Measurements from ENCODE around the gene LDB3. TPM values are rescaled to one million over a fixed set of nuclear protein-coding genes. Genes with fewer than 3 reads are reported as not detected.

The LDB3 gene
- total and polyA plus RNA-seq, 9 of the 15 experiments (the other 6 are each of a cell fraction or from before 2014, with no cell fraction given) = 0.03 TPM; not detected in 8

GRCh38 chr10:86657396-86658011 lies 10.8 kb upstream of the LDB3 start:
- BruUV-seq (replicated peaks) = no TSS peak
- H3K4me2 ChIP-seq (ENCODE audit: insufficient read depth, low read length) = no peak overlapping the region

More at GRCh38 chr10:86657396-86658011, 10.8 kb upstream of the LDB3 start:
- Histone ChIP-seq H3K9me1 (ENCODE audit: control insufficient read depth, insufficient read depth, low read length) (no peaks in the 10 kb centered on the region), H3K4me3 (no peak overlapping the region), H3K9ac (ENCODE audit: insufficient read depth in 1 of 2, low read depth in 2 of 2, low read length in 2 of 2) (no peak overlapping the region), H3K36me3 (ENCODE audit: control insufficient read depth, insufficient read depth, low read length) (no peaks in the 10 kb centered on the region), H3K79me2 (ENCODE audit: control insufficient read depth, insufficient read depth, low read length) (no peaks in the 10 kb centered on the region), H3K4me1 (replicated peaks in 1 of 2; ENCODE audit: control insufficient read depth in 2 of 2, insufficient read depth in 2 of 2, low read length in 2 of 2) (peaks cover 0 to 4% of the 10 kb centered on the region in 2 experiments; a peak in 2 of 5 replicates), H3K27ac (ENCODE audit: extremely low read depth, low read depth, low read length) (no peak overlapping the region), H3K9me3 (replicated peaks; ENCODE audit: control insufficient read depth, insufficient read depth, low read depth, low read length) (no peaks in the 10 kb centered on the region), H4K20me1 (replicated peaks; ENCODE audit: control insufficient read depth, insufficient read depth, low read length) (no peaks in the 10 kb centered on the region), H3K27me3 (ENCODE audit: control insufficient read depth in 2 of 2, insufficient read depth in 2 of 2, low read length in 2 of 2) (peaks cover 8 to 85% of the 10 kb centered on the region in 2 experiments; a peak in 4 of 5 replicates), H2AFZ (ENCODE audit: low read depth, low read length) (no peak overlapping the region)
- in situ Hi-C loops (cut with MboI) (no loop called here), intact Hi-C loops (cut with micrococcal nuclease) (no loop called here)
- no peak for TF ChIP-seq TBL1XR1 (IDR thresholded peaks at IDR 0.05; ENCODE audit: low read length in 2 of 2)
- TF ChIP-seq NFATC3 (IDR thresholded peaks at IDR 0.05) = no peak
- no peak for TF ChIP-seq ZNF140 (CRISPR knock-in tag; IDR thresholded peaks at IDR 0.05)
- no peak for TF ChIP-seq EZH2 (IDR thresholded peaks at IDR 0.05; ENCODE audit: borderline replicate concordance, low read depth, low read length)
- TF ChIP-seq MAFK (IDR thresholded peaks at IDR 0.05; ENCODE audit: low read length) = no peak
- TF ChIP-seq HCFC1 (IDR thresholded peaks at IDR 0.05; ENCODE audit: low read depth, low read length) = no peak
- TF ChIP-seq HEY1 (CRISPR knock-in tag; IDR thresholded peaks at IDR 0.05; ENCODE audit: borderline replicate concordance) = no peak
- no peak for TF ChIP-seq ZFPM2 (CRISPR knock-in tag; IDR thresholded peaks at IDR 0.05)
- TF ChIP-seq SRSF7 (optimal IDR thresholded peaks at IDR 0.05; ENCODE audit: low read depth, low read length) = no peak
- TF ChIP-seq NFRKB (IDR thresholded peaks at IDR 0.05; ENCODE audit: low read depth) = no peak
- TF ChIP-seq ZNF280A (IDR thresholded peaks at IDR 0.05; ENCODE audit: low read depth, partially characterized antibody) = no peak
- no peak for TF ChIP-seq SFPQ (IDR thresholded peaks at IDR 0.05; ENCODE audit: low read depth, low read length)
- no peak for TF ChIP-seq STAT6 (CRISPR knock-in tag; IDR thresholded peaks at IDR 0.05)
- no peak for TF ChIP-seq SRSF9 (IDR thresholded peaks at IDR 0.05; ENCODE audit: borderline replicate concordance, low read depth, low read length)
- ChIA-PET POLR2A (interaction anchor here (0.7 kb wide), 1 partner anchor 13 kb away, joined by 4 read pairs; no protein-coding TSS in a partner anchor), CTCF (ENCODE audit: low intra/inter-chr PET ratio) (no interaction called here)
- WGBS (ENCODE audit: insufficient coverage, low coverage, missing lambda C conversion rate) = under 1% methylated on average over 18 of the region's 19 CpGs
- DNase-seq (ENCODE audit: extremely low read depth in 1 of 4, low spot score in 3 of 4) = no peak
- FAIRE-seq = no peak
- ATAC-seq = no peak
